Suprapubic skin (tissue), 4 donors: ENCODE results near the gene MGAT2. TPM values are rescaled to one million over a fixed set of nuclear protein-coding genes. Genes with fewer than 3 reads are reported as not detected.
A peak's percentile ranks its signal among the peaks of the same experiment; 100 is the strongest.

Experiments used
- DNase-seq, 2 donors: peaks; one replicate each; pipeline ENCODE4 v3.0.0-alpha.2; 2019; ENCODE audit warnings: low spot score in 2 of 2
- H3K27ac ChIP-seq: fragments of 200-600 bp; sonication (generic); one replicate; pipeline ENCODE4 v1.5.1; 2019
- H3K27me3 ChIP-seq: fragments of 200-600 bp; sonication (generic); one replicate; pipeline ENCODE4 v1.5.1; 2019
- H3K36me3 ChIP-seq: fragments of 200-600 bp; sonication (generic); one replicate; pipeline ENCODE4 v1.5.1; 2019
- H3K4me1 ChIP-seq: fragments of 200-600 bp; sonication (generic); one replicate; pipeline ENCODE4 v1.5.1; 2019
- H3K4me3 ChIP-seq: fragments of 200-600 bp; sonication (generic); one replicate; pipeline ENCODE4 v1.5.1; 2019; ENCODE audit warnings: mild to moderate bottlenecking
- H3K9me3 ChIP-seq: fragments of 200-600 bp; sonication (generic); one replicate; pipeline ENCODE4 v1.5.1; 2019
- CTCF ChIP-seq, 2 donors: fragments of 200-600 bp in 1 of 2; fragments of 450-650 bp in 1 of 2; sonication (generic) in 1 of 2; IDR thresholded peaks; one replicate each; pipeline ENCODE4 v1.5.1; 2016 to 2019; ENCODE audit warnings: antibody characterized with exemption in 2 of 2, mild to moderate bottlenecking in 1 of 2, moderate library complexity in 1 of 2
- EP300 ChIP-seq: sonication (generic); formaldehyde crosslinking; IDR thresholded peaks from one replicate; pipeline ENCODE4 v1.6.1; 2017; ENCODE audit warnings: antibody characterized with exemption
- POLR2A ChIP-seq, 2 donors: fragments of 450-650 bp; IDR thresholded peaks; one replicate each; pipeline ENCODE4 v1.6.1; 2017; ENCODE audit warnings: antibody characterized with exemption in 2 of 2, mild to moderate bottlenecking in 2 of 2, moderate library complexity in 2 of 2
- POLR2AphosphoS5 ChIP-seq, 3 donors: sonication (generic); formaldehyde crosslinking; IDR thresholded peaks; one replicate each; pipeline ENCODE4 v1.6.1; 2017; ENCODE audit warnings: antibody characterized with exemption in 3 of 3
- WGBS: methylation state at CpG from one replicate; pipeline ENCODE4 v1.1.5; 2018; 5-methylcytosine and 5-hydroxymethylcytosine counted together
- total RNA-seq, 4 donors: library from RNA; depleted of rRNA; stranded (reverse); fragments of >200 nt; gene quantifications; one replicate each; pipeline ENCODE4 v1.1.0, GENCODE V29; 2016

The MGAT2 gene
- total RNA-seq, 4 donors from 2014 or later = 8.9 to 17.5 (median 15.1) TPM

GRCh38 chr14:49585803-49586672 lies 34.6 kb upstream of the MGAT2 start, which contains the start of gene RPS29:
Gene RPS29 (minus strand): TSS chr14:49586380. CDS start chr14:49586346, 34 bp downstream.
- DNase-seq = peak; percentile 99
- TF ChIP-seq POLR2A (IDR thresholded peaks at IDR 0.05) (peak; percentile 45 to 90), POLR2AphosphoS5 (IDR thresholded peaks at IDR 0.05) (peak; percentile 70 to 92 (median 83)), CTCF (IDR thresholded peaks at IDR 0.05) (no peak), EP300 (no peak)
- H3K27ac ChIP-seq = peak within 1 kb of the TSS; percentile 95
- H3K9me3 ChIP-seq = no peaks in the 10 kb centered on the region
- peak within 1 kb of the TSS; percentile 80 for H3K4me3 ChIP-seq
- H3K27me3 ChIP-seq = no peaks in the 10 kb centered on the region
- H3K4me1 ChIP-seq = peaks cover 24% of the 10 kb centered on the region
- peaks cover 15% of the 10 kb centered on the region for H3K36me3 ChIP-seq
- WGBS = 0% methylated on average over 27 of the region's 55 CpGs

- peaks cover 15% of the 10 kb centered on the region for H3K36me3 ChIP-seq
- H3K4me3 ChIP-seq = peak overlapping the region; percentile 80
- H3K4me1 ChIP-seq = peaks cover 24% of the 10 kb centered on the region
- H3K27me3 ChIP-seq = no peaks in the 10 kb centered on the region
- no peak for DNase-seq
- WGBS = 2% methylated on average over 13 of the region's 21 CpGs
- peak overlapping the region; percentile 95 for H3K27ac ChIP-seq
- H3K9me3 ChIP-seq = no peaks in the 10 kb centered on the region
- TF ChIP-seq CTCF (IDR thresholded peaks at IDR 0.05) (peak; percentile 66 to 78), POLR2AphosphoS5 (IDR thresholded peaks at IDR 0.05) (no peak)
Measured at GRCh38 chr14:49586673-49587460, 33.7 kb upstream of the MGAT2 start.

GRCh38 chr14:49589387-49589786 lies 31.2 kb upstream of the MGAT2 start:
- no peak overlapping the region for H3K4me3 ChIP-seq
- TF ChIP-seq EP300 = no peak
- TF ChIP-seq POLR2AphosphoS5 (IDR thresholded peaks at IDR 0.05) = no peak
- no peak for TF ChIP-seq POLR2A (IDR thresholded peaks at IDR 0.05)
- no peak for TF ChIP-seq CTCF (IDR thresholded peaks at IDR 0.05)
- H3K27me3 ChIP-seq = no peaks in the 10 kb centered on the region
- DNase-seq = no peak
- H3K27ac ChIP-seq = no peak overlapping the region
- no peaks in the 10 kb centered on the region for H3K9me3 ChIP-seq
- peaks cover 10% of the 10 kb centered on the region for H3K4me1 ChIP-seq
- peaks cover under 1% of the 10 kb centered on the region for H3K36me3 ChIP-seq
- 81% methylated on average over 3 of the region's 3 CpGs for WGBS

- TF ChIP-seq POLR2A (IDR thresholded peaks at IDR 0.05) (no peak), EP300 (no peak), POLR2AphosphoS5 (IDR thresholded peaks at IDR 0.05) (no peak), CTCF (IDR thresholded peaks at IDR 0.05) (no peak)
- no peak overlapping the region for H3K27ac ChIP-seq
- no peaks in the 10 kb centered on the region for H3K9me3 ChIP-seq
- no peak for DNase-seq
- no peak overlapping the region for H3K4me3 ChIP-seq
- no peaks in the 10 kb centered on the region for H3K27me3 ChIP-seq
- WGBS = 89% methylated on average over 3 of the region's 3 CpGs
- no peaks in the 10 kb centered on the region for H3K36me3 ChIP-seq
- peaks cover 16% of the 10 kb centered on the region for H3K4me1 ChIP-seq
Measured at GRCh38 chr14:49593016-49593415, 27.6 kb upstream of the MGAT2 start.
